HG02852 (cell line): Measurements from ENCODE around the gene RERE.
"Not testable (repeated sequence)": the region's sequence is repeated elsewhere in the genome, so short reads cannot be mapped to it uniquely, and the experiment has no call there.

ENCODE experiments used
- ATAC-seq: cut with Tn5 transposase; IDR thresholded peaks from one replicate; pipeline ENCODE4 v1.9.1; 2021; ENCODE audit warnings: mild to moderate bottlenecking, moderate library complexity; ENCODE audit not compliant: unreplicated experiment

RERE gene

DNA sequence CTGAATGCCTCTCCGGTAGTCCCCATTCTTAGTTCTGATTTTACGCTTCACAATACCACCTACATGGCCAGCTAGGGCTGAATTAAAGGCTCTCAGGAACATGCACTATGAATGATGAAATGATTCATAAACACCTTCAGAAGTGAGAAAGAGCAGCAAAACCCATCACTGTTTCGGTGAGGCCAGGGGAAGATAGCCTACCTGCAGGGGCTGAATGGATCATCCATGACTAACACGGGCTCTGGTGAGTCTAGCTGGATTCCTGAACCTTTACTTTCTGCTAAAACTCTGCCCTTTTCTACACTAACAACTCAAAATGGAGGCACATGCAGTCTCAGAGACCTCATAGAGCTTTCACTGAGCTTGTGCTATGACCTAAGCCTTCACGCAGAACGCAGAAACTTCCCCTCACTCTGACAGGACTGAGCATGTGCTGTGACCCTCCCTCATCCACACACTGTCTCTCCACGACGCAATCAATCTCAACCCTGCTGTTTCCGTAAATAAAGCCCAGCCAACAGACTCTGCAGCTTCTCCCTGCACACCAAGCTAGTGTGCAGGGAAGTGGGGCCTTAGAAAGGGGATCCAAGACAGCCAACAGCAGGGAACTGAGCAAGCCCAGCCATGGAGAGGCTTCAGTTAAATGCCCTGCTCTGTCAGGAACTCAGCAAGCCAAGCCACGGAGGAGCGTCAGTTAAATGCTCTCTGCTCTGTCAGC is 291.7 kb downstream of the RERE start:
- no peak for ATAC-seq

- no peak for ATAC-seq
Observed at GRCh38 chr1:8525216-8525557, 292.3 kb downstream of the RERE start.

- ATAC-seq = no peak
Observed at GRCh38 chr1:8524627-8525157, 292.7 kb downstream of the RERE start.

GRCh38 chr1:8523666-8524206 is 293.7 kb downstream of the RERE start:
- ATAC-seq = no peak

- no peak for ATAC-seq
Observed at GRCh38 chr1:8520483-8520966, 296.9 kb downstream of the RERE start.

- ATAC-seq = no peak
Observed at GRCh38 chr1:8519167-8519566, 298.3 kb downstream of the RERE start.

- no peak for ATAC-seq
Observed at GRCh38 chr1:8518490-8518801, 299.0 kb downstream of the RERE start.

GRCh38 chr1:8517661-8518489 is 299.6 kb downstream of the RERE start:
- no peak for ATAC-seq

DNA sequence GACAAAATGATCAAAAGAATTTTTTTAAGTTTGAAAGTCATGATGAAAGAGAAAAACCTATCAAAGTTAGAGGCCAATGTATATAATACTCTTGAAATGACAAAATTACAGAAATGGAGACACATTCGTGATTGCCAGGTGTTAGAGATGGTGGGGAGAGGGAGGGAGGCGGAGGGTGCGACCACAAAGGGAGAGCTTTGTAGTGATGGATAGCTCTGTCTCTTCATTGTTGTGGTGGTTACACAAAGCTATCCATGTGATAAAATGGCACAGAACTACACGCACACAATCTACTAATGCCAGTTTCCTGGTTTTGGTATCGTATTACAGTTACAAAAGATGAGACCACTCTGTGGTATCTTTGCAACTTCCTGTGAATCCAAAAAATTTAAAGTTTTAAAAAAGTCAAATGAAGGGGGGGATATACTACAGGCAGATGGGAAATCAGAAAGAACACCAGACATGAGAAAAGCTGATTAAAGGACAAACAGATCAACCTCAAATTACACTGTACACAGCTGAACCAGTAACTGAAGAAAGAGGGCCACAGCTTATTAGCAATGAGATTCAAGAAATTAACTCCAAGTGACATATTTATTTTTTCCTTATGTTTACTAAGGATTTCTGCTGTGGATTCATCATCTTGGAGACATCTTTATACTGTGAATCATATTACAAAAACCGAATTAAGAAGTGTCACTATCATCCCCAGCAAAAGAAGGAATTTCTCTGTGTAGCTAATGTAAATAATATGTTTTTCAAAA is 300.5 kb downstream of the RERE start:
- no peak for ATAC-seq

GRCh38 chr1:8516278-8516777 is 301.1 kb downstream of the RERE start:
- no peak for ATAC-seq

- no peak for ATAC-seq
Observed at GRCh38 chr1:8512504-8512903, 304.9 kb downstream of the RERE start.

DNA sequence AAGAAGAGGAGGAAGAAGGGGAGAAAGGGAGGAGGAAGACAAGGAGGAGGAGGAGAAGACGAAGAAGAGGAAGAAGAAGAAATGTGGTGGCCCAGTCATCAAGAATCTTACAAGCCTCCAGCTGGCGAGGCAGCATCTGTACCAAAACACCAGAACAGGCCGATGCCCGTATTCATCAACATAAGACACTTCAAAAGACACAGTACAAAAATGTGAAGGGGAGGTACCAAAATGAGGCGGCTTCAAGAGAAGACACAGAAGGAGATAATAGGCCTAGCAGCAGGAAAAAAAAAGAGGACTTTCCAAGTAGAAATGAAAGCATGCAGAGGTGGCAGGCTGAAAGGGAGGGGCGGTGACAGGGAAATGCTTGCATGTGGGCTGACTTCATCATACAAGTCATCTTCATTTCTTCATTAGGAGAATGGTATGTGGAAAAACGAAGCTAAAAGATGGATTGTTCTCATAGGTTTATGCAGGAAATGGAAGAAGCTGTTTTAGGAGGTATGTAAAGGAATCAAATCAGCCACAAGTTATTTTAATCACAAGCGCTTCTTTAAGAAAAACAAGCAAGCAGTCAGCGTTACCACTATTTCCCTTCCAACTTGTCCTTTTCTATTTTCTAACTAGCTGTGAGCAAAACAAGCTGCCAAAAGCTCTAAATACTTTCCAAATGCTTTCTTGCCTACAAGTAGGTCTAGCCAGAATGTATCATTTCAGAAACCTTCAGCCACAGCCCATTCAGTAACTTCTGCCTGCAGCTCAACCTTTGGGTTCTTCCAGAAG is 307.2 kb downstream of the RERE start:
- ATAC-seq = no peak

DNA sequence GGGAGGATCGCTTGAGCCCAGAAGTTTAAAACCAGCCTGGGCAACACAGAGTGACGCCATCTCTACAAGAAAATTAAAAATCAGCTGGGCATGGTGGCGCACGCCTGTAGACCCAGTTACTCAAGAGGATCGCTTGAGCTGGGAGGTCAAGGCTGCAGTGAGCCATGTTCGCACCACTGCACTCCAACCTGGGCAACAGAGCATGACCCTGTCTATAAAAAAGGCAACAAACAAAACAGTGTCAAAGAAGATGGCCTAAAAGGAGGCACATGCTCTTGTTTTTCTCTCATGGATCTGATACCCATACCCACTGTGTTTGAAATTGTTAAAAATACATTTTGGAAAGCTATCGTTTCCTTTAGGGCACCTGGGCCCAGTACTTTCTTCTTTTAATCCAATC is 307.9 kb downstream of the RERE start:
- no peak for ATAC-seq

- ATAC-seq = no peak
Observed at GRCh38 chr1:8506995-8507615, 310.3 kb downstream of the RERE start.

- ATAC-seq = no peak
Observed at GRCh38 chr1:8506456-8506855, 311.0 kb downstream of the RERE start.

- no peak for ATAC-seq
Observed at GRCh38 chr1:8503842-8504241, 313.6 kb downstream of the RERE start.

- ATAC-seq = not testable (repeated sequence)
Observed at GRCh38 chr1:8502949-8503348, 314.5 kb downstream of the RERE start.

GRCh38 chr1:8497210-8497819 is 320.1 kb downstream of the RERE start:
- no peak for ATAC-seq

GRCh38 chr1:8496473-8496872 is 321.0 kb downstream of the RERE start:
- peak; percentile 45 for ATAC-seq
